ENCODE measurements around the gene SH3D21.

The SH3D21 gene

DNA sequence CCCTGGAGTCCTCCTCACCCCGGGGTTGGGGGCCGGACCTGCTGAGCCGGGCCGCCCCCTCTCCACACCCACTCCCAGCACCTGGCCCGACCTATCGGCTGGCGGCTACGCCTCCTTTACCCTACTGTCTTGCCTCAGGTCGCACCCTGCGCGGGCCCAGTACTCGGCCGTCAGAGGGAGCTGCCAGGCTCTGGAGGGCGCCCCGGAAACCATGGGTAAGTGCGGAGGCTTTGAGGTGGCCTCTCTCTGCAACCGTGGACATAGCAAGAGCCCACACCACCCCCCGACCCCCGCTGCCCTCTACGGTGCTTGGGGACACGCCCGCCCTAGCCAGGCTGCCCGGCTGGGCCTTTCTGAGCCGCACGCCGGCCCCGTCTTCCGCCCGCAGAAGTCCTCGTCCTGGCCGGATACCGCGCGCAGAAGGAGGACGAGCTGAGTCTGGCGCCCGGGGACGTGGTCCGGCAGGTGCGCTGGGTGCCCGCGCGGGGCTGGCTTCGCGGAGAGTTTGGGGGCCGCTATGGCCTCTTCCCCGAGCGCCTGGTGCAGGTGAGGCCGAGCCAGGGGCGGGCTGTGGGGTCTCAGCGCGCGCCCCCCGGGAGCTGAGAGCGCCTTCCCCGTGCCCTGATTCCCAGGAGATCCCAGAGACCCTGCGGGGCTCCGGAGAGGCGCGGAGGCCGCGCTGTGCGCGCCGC lies at the start of gene SH3D21:
SH3D21 (plus strand) TSS at position 159 of the 692 bp plus-strand sequence; CDS start at position 212, 53 bp downstream.
- no peak for DNase-seq (ENCODE audit: low read depth in 3 of 3)

DNA sequence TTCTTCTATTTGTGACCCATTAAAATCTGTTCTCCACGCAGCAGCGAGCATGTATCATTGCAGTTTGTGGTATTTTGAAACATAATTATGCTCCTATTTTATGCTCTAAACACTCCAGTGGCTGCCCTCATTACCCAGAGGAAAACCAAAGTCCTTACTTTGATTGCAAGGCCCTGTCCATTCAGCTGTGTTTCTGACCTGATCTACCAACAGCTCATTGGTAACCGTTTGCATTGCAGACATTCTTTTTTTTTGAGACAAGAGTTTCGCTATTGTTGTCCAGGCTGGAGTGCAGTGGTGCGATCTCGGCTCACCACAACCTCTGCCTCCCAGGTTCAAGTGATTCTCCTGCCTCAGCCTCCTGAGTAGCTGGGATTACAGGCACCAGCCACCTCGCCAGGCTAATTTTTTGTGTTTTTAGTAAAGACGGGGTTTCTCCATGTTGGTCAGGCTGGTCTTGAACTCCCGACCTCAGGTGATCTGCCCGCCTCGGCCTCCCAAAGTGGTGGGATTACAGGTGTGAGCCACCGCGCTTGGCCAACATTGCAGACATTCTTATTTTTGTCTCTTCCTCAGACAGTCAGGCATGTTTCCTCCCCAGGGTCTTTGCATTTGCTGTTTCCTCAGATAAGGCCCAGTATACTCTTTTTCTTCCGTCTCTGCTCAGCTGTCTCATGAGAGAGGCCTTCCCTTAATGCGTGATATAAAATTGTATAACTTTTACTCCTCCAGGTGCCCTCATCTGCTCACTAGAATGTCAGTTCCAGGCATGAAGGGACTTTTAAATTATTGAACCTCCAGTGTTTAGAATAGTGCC lies 49.4 kb upstream of the SH3D21 start:
- no peak for DNase-seq (ENCODE audit: low read depth in 3 of 3)

DNA sequence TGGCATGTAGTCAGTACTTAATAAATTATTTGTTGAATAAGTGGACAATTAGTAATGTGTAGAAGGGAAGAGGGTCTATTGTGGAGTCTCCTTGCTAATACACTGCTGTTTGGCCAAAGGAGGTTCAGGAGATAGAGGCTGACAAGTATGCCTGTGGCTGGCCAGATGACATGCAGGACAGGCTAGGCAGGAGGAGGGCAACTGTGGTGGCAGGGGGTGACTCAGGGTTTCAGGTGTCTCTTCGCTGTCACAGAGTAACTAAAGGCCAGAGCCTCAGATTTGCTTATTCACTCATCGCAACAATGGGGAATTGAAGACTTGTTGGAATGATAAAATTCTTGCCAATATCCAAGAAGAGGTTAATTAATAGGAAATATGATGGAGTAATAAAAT lies 48.8 kb upstream of the SH3D21 start:
- DNase-seq (ENCODE audit: low read depth in 3 of 3): no peak

DNA sequence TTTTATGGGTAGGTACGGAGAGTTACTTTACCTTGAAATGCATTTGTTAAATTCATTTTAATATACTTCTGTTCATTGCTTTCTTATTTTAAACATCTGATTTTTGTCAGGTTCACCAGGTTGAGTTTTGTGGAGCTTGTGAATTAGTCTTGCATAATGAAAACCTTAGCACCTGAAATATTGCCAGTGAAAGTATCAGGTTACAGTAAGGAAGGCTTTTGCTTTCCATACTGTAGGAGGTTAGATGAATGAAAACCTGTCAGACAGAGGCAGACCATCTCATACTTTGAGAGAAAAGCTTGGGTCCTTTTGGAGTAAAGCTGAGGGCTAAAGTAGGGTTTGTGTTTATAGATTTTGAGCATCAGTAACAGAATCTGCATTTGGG lies 47.2 kb upstream of the SH3D21 start:
- no peak for DNase-seq (ENCODE audit: low read depth in 3 of 3)

DNA sequence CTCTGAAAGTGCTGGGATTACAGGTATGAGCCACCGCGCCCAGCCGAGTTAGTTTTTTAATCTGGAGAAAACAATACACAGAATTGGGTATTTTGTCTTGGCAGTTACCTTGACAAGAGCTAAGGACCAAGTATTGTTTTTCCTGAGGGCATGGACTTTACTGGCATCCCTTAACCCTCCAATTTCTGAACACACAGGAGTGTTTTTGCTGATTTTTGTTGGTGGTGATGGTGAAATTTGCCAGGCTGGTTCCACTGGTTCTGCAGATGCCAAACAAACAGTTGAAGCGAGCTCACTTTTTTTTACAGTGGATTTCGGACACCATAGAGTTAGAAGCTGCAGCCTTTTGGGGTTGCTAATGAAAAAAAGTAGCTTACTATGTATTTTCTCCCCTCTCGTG lies 37.2 kb upstream of the SH3D21 start:
- no peak for DNase-seq (ENCODE audit: low read depth in 3 of 3)

DNA sequence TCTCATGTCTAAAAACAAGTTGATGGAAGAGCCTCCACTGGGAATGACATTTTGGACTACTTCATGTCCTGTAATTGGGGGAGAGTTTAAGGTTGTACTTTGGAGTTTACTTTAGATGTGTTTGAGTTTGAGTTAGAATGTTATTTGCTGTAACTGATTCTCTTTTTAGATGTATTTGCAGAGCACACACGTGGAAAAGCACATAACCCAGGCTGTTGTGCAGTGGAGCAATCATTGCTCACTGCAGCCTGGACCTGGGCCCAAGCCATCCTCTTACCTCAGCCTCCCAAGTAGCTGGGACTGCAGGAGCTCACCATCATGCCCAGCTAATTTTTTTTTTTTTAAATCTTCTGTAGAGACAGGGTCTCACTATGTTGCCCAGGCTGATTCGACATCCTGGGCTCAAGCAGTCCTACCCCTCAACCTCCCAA lies 36.7 kb upstream of the SH3D21 start:
- no peak for DNase-seq (ENCODE audit: low read depth in 3 of 3)

DNA sequence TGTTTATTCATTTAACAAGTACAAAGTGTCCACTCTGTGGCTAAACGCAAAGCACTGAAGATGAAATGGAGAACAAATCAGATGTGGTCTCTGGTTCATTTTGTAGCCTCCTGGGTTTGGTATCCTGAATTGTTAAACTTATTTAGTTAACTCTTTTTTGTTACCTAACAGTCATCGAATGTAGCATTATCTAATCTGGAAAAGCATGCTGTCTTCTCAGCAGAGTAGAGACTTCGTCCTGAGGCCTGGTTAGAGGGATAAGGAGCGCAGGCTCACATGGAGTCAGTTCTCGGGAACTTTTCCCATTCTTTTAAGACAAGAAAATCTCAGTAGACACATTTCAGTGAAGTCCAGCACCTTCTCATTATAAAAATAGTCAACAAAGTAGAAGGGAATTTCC lies 33.1 kb upstream of the SH3D21 start:
- no peak for DNase-seq (ENCODE audit: low read depth in 3 of 3)

DNA sequence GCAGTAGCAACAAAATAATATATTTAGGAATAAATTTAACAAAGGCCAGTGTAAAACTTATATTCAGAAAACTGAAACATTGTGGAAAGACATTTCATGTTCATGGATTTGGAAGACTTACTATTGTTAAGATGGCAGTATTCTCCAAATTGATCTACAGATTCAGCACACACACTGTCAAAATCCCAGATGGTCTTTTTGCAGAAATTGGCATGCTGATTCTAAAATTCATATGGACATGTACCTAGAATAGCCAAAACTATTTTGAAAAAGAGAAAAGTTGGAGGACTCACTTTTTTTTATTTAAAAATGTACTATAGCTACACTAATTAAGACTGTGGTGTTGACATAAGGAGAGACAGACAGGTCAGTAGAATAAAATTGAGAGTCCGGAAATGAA lies 32.0 kb upstream of the SH3D21 start:
- DNase-seq (ENCODE audit: low read depth in 3 of 3): no peak

DNA sequence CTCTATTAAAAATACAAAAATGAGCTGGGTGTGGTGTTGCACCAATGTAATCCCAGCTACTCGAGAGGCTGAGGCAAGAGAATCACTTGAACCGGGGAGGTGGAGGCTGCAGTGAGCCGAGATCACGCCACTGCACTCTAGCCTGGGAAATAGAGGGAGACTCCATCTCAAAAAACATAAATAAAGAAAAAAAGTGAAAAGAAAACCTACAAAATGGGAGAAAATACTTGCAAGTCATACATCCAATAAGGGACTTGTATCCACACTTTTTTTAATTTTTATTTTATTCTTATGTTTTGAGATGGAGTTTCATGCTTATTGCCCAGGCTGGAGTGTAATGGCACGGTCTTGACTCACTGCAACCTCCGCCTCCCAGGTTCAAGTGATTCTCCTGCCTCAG lies 29.5 kb upstream of the SH3D21 start:
- no peak for DNase-seq (ENCODE audit: low read depth in 3 of 3)

DNA sequence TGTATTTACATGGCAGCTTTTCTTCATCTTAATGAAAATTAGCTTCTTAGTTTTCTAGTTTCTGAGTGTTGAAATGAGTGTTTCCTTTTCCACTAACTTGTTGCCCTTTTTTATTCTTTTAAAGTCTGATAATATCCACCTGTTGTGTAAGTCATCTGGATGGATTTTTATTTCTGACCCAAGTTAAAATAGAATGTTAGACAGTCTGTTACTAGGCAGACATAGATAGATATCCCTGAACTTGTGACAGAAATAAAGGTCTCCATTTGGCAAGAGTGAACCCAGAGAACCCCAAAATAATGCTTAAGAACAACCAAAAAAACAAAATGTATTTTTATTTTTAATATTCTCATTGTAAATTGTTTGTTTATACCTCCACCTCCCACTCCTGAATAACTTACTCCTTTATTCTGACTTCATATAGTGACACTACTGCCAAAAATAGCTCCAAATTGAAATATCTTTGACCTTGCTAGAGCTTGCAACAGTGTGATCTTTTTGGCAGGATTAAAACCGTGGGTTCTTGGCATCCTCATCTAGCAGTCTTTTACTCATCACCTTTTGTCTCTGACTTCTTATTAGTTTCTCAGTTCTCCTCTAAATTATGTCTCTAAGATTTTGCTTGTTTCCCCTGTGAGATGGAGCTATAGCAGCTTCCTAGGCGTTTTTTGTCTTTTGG lies 26.9 kb upstream of the SH3D21 start:
- no peak for DNase-seq (ENCODE audit: low read depth in 3 of 3)

DNA sequence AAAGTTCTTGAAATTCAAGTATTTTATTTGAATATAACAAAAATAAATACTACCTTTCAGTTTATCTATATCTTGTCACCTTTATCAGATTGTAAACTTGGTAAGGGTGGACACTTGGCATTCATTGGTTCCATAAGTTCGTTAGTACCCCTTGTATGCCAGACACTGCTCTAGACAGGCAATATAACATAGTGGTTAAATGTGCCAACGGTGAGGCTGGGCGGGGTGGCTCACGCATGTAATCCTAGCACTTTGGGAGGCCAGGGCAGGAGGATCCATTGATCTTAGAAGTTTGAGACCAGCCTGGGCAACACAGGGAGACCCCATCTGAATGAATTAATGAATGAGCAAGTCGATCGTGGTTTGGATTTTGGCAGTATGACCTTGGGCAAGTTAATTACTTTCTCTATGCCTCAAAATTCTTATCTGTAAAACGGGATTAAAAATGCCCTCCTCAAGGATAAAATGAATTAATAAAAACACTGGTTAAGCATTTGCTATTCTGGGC lies 26.3 kb upstream of the SH3D21 start:
- DNase-seq (ENCODE audit: low read depth in 3 of 3): no peak

DNA sequence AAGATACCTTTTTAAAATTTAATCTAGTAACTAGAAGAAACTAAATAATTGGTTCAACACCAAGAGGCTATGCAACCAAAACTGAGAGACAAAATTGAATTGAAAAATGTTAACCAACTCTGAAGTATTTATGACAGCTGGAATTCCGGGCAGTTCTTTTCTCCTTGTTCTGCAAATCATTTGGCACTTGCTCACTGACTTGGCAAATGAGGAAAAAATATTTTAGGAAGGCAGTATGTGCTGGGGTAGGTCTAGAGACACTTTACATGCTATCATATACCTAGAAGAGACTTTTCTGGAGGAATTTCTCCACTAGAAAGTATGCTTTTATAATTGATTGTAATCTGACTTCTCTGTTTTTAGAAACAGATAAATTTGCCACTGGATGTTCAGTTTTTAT lies 22.1 kb upstream of the SH3D21 start:
- no peak for DNase-seq (ENCODE audit: low read depth in 3 of 3)

DNA sequence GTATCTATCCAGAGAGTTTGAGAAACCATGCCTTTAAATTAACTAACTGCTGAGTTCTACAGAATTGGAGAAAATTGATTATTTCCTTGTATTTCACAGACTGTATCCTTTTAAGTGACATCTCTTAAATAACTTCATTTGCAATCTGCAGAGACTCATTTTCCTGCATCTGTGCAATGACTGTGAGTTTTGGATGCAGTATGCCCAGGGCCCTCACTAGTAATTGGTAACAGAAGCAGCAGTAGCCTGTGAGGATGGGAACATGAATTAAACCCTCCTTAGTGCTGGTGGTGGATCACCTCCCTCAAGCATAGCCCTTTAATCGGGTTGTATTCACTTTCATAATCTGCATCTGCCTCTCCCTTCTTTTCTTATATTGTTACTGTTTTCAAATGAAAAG lies 21.7 kb upstream of the SH3D21 start:
- no peak for DNase-seq (ENCODE audit: low read depth in 3 of 3)

DNA sequence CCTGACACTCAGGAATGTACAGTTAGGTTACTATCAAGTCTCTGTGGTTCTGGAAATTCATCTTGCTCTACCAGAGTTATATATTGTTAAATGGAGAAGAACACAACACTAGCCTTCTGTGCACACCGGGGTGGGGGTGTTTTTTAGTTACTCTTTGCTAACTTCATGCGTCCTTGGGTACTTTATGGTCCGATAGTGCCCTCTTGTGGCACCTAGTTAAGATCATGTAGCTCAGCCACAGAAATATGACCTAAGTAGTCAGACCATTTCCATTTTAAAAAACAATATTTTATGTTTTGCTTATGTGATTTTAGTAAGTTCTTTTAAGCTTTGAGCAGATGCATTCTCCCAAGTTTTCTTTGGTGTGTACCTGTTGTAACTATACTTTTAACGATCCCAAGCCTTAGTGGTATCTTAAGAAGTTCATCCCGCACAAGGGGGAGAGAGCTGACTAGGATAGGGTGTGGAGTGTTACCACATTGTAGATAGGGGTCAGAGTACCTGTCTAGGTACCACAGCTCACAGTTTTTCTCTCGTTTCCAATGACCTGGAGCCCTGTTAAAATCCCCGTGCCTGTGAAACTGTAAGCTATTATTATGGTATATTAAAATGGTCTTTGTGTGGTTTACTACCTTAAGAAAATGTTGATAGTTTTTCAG lies 20.6 kb upstream of the SH3D21 start:
- peak in 2 of 3 donors; percentile 26 to 56 for DNase-seq (ENCODE audit: low read depth in 3 of 3)

DNA sequence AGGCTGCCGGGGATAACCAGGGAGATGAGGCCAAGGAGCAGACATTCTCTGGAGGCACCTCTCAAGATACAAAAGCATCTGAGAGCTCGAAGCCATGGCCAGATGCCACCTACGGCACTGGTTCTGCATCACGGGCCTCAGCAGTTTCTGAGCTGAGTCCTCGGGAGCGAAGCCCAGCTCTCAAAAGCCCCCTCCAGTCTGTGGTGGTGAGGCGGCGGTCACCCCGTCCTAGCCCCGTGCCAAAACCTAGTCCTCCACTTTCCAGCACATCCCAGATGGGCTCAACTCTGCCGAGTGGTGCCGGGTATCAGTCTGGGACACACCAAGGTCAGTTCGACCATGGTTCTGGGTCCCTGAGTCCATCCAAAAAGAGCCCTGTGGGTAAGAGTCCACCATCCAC lies 19.4 kb upstream of the SH3D21 start:
- no peak for DNase-seq (ENCODE audit: low read depth in 3 of 3)

DNA sequence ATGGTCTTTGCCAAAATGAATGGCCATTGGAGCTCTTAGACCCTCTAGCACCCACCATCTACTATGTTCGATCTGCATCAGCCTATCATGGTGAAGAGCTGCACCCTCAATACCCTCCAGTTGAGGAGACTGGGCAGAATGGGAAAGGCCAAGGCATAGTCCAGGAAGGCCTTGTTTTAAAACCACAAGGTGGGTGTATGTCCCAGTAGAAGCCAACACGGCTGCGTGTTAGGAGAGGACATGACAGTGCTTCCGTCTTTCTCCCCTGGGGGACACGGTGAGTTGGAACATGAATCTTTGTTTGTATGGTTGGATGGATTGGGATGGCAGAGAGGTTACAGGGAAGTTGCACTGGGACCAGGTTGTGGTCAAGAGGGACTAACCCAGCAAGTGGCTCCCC lies 18.6 kb upstream of the SH3D21 start:
- no peak for DNase-seq (ENCODE audit: low read depth in 3 of 3)

DNA sequence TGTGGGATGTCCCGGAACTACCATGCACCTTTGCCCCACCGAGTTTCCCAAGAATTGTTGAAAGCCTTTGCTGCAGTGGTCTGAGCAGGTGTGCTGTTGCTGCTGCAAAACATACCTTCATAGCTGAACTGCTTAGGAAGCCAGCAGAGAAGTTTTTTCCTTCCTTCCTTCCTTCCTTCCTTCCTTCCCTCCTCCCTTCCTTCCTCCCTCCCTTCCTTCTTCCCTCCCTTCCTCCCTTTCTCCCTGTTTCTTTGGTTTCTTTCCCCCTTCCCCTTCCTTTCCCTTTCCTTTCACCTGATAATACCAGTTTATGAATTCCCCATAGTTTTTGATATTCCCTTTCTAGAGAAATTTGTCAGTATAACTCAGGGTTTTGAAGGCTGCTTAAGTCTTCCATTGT lies 10.8 kb upstream of the SH3D21 start:
- DNase-seq (ENCODE audit: low read depth in 3 of 3): no peak

DNA sequence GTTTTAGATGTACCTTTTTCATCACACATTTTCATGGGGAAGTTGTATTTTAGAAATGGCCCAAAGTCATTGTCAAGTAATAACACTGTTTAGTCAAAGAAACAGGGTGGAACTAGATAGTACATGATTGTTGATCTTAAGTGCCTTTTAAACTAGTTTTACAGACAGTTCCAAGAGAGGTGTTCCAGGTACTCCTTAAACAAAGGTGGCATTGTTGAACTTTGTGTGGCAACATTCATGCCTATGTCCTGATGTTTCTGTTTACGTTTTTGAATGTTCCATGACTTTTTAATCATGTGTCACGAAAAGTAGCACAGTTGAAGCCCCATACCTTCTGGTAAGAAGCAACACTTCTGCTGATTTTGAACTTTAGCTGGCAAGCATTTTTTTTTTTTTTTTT lies 9.1 kb upstream of the SH3D21 start:
- no peak for DNase-seq (ENCODE audit: low read depth in 3 of 3)

DNA sequence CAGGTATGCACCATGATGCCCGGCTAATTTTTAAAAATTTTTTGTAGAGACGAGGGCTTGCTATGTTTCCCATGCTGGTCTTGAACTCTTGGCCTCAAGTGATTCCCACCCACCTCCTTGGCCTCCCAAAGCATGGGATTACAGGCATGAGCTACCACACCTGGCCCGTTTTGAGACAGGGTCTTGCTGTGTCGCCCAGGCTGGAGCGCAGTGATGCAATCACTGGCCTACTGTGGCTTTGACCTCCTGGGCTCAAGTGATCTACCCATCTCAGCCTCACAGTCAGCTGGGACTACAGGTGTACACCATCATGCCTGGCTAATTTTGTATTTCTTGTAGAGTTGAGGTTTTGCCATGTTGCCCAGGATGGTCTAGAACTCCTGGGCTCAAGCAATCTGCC lies 7.5 kb upstream of the SH3D21 start:
- no peak for DNase-seq (ENCODE audit: low read depth in 3 of 3)

DNA sequence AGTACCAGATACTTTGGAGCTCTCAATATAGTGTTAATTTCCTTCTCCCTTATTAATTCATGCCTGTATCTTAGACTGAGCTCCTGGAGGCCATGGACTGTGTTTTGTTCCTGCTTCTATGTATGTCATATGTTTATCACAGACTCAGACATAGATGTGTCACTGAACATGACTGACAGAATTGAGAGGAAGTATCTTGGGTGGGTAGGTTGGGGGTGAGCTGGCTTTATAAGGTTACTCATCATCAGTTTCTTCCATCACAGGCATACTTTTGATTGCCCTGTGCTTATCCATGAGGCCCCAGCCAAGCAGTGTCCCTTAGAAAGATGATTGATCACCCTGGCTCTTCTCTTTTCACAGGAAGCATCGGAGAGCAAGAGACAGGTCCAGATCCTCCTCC lies 5.6 kb upstream of the SH3D21 start:
- DNase-seq (ENCODE audit: low read depth in 3 of 3): peak in 1 of 3 donors; percentile 18

DNA sequence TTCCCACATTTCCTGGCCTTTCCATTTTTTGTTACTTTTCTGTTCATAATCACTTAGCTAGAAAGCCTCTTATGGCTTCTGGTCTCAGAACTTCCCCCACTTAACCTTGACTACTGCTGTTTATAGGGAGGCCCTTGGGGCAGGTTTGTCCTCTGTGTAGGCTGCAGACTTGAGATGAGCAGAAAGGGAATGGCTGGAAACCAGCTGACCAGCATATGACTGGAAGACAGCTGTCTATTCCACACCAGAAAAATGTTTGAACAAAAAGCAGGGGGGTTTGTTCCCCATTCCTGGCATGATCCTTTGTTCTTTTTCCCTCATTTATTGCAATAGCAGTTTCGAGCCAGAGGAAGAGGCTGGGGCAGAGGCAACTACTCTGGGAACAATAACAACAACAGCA lies 4.9 kb upstream of the SH3D21 start:
- DNase-seq (ENCODE audit: low read depth in 3 of 3): no peak

DNA sequence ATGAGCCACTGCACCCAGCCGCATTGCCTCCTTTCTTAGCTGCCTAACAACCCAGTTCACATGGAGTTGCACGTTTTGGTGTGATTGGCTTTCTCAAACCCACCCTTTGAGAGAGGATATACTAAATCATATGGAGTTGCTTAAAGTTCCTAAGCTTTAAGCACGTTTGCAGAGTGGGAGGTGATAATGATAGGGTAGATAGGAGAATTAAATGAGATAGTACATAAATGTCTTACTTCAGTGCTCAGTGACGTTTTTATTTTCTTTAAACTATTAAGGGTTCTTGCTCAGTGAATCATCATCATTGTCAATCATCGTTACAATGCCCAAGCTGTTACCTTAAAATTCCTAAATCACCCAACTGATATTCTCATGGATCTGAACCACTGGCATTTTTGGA lies 2.9 kb upstream of the SH3D21 start:
- no peak for DNase-seq (ENCODE audit: low read depth in 3 of 3)
